GM19023 (cell line): ENCODE data around the gene OAF.

Experiments
- ATAC-seq: cut with Tn5 transposase; IDR thresholded peaks from one replicate; pipeline ENCODE4 v1.9.1; 2021; ENCODE audit warnings: mild to moderate bottlenecking, moderate library complexity; ENCODE audit not compliant: unreplicated experiment

The OAF gene

DNA sequence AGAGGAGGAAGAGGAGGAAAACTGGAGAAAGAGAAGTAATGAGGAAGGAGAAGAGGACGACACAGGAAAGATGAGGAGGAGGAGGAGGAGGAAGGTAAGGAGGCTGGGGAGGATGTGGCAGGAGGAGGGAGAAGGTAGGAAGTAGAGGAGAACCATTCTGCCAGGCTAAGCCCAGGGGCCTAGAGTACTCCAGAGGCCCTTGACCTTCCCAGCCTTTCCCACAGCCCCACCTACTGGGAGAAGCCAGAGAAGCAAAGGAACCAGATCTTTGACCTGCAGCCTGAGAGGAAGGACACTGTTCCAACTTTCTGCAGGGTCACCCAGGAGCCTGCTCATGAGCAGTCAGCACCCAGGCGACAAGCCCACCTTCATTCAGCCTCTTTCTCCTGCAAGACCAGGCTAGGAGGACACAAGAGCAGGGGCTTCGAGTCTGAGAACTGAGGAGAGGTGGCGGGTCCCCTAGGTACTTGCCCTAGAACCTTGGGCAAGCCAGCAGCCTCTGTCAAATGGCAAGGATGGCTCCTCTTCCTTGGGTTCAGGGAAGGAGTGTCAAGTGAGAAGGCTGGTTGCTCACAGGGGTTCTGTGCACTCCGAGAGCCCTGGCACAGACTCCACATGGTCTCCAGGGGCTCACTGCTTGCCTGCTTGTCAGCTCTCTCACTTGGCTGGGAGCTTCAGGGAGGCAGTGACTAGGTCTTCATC, 27.9 kb upstream of the OAF start:
- ATAC-seq = no peak

GRCh38 chr11:120183701-120184141, 27.1 kb upstream of the OAF start:
- ATAC-seq = no peak

DNA sequence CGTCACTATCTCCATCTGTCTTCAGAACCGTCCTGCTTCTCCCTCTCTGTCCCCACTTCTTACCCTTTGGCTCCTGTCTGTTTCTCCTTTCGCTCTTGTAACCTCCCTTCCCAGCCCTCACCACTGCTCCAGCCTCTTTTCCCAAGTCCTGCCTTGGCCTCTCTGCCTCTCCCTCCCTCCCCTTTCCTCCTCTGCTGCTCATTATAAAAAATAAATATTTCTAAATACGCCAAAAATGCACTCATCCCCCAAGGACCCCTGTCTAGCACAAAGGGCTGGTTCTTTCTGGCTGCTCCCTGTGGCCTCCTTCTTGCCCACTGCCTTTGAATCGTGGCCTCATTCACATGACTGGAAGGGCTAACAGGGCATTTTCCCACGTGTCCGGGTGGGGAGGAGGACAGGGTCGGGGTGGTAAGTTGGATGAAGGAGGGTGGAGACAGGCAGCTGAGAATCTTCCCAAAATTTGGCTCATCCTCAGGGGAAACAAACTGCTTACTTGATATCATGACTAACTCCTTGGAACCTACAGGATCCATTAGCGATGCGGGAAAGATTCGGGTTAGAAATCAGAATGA, 26.4 kb upstream of the OAF start:
- ATAC-seq = no peak

DNA sequence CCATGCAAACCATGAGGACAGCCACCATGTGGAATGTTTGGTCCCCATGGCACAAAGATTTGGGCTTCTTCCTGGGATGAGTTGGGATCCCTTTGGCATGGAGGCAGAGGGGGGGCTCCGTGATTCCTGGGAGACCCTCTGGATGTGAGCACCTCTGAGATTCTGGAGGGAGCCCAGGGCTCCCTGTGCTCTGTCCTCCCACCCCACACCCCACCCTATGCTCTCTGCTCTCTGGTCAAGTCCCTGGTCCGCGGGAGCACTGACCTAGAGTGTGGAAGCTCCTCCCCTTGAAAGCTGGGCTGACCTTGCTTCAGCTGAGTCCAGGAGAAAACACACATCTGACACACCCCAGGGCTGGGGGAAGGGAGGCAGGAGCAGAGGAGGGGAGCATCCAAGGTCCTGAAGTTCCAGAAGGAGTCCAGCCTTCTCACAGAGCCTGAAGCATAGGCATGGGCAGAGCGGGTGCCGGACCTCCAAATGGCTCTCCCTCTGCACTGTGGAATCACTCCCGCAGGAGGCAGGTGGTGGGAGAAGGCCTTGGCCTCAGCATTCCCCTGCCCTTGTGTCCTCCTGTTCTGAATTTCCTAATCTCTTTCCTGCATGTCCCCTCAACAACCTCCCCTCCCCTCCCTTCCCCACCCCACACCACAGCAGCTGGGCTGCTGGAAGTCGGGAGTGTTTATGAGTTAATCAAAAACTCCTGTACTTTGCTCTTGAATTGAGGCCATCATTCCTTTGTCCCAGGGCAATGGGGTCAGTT, 25.7 kb upstream of the OAF start:
- no peak for ATAC-seq

DNA sequence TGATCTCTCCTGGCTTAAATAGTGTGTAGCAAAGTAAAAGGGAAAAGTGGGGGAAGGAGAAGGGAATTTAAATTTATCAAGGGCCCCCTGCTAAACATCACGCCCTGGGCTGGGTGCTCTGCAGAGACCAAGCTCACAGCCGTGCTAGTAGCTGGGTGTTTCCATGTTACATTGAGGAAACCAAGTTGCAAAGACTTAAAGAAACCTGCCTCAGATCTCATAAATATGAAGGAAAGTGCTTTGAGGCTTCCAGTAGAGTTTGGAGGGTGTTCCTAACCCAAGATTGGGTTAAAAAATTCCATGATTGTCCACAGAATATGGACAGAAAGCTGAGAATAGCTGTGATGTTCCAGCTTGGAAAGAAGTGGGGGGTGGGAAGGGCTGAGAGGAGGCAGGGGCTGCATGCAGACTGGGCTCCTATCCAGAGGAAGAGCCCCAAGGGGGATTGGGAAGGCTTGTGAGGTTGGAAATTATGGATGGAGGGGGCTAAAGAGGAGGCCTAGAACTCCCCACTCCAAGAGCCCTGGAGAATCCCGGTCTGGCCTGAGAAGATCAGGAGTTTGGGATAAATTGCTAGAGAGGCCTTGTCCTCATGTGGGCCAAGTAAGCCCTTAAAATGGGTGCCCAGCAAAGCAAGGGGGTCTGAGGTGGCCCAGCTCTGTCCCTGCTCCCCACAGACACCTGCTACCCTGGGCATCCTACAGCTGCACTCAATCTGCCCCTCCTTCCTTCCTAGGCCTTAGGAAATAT, 25.0 kb upstream of the OAF start:
- no peak for ATAC-seq

DNA sequence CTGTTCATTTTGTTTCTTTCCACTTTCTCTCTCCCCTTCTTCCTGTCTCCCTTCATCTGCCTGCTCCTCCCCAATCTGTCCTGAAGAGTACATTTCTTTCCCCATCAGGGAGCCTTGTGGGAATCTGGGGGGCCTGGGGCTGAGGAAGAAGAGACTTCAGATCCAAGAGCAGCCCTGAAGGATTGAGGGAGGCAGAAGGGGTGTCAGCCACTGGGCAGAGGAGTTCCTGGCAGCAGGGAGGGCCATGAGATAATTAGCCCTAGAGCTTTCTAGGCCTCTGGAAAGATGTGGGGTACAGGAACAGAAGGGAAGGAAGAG, 24.4 kb upstream of the OAF start:
- no peak for ATAC-seq

- ATAC-seq = peak; percentile 61
These were observed 23.8 kb upstream of the OAF start for GRCh38 chr11:120186774-120187591.

- ATAC-seq = no peak
These were observed 22.5 kb upstream of the OAF start for GRCh38 chr11:120188371-120188770.

GRCh38 chr11:120188811-120189455, 21.9 kb upstream of the OAF start:
- no peak for ATAC-seq

DNA sequence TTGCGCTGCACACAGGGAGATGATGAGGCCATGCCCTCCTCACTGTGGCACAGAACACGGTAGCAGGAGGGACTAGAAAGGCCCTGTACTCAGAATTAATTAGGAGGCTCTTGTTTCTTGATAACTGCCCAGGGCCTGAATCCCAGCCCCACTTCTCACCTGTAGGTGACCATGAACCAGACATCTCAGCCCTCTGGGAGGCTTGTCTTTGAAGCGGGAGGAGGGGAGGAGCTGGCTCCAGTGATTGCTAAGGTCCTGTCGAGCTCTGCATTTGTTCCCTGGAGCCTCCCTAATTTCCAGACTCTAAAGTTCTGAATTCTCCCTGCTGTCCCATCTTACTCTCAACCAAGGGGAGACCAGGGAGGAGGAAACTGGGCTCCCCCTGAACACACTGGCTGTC, 19.8 kb upstream of the OAF start:
- ATAC-seq = no peak

DNA sequence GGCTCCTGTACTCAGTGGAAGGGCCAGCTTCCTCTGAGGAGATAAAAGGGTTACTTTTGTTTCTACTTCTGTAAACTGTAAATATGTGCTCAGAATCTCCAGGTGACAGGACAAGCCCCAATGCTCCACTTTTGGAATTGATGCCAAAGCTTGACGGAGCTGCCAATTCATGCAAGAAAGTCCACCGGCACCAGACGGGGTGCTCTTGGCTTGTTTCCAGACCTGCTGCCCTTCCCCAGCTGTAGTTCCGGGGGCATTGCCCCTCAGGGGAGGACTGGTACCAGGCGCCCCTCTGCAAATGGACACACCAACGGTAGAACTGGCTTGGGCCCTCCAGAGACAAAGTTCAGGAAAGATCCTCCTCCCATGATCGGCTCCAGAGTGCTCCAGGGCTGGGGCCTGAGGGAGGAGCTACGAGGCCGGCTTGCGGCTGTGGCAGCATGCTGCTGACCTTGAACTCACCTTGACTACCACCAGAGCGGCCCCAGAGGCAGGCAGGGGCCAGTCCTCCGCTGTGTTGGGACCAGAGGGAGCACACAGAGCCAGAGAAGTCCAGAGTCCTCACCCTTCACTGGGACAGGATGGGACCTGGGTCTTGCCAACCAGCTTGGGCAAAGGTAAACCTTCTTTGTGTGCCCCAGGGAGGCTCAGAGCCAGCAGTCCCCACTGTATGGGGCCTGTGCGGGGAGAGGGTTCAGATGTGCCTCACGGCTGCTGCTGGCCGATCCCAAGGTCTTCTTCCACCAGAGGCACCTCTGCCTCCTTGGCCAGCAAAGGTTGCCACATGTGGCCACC, 17.8 kb upstream of the OAF start:
- no peak for ATAC-seq

DNA sequence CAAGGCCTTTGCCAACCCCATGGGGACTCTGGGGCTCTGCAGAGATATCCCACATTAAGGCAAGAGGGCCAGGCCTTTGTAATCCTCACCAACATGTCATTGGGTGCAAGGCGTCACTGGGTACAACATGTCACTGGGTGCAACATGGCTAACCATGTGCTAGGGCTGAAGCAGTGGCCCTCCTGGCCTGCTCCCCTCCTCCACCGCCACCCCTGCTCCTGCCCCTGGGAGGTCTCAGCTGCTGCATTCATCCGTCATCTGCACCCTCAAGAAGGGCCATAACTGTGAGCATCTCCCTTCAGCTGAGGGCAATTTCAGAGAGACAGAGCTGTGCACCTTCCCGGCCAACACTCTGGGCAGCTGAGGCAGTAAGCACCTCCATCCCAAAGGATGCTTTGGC, 16.7 kb upstream of the OAF start:
- no peak for ATAC-seq

- ATAC-seq = no peak
These were observed 15.1 kb upstream of the OAF start for GRCh38 chr11:120195601-120196320.

GRCh38 chr11:120196826-120197225, 14.0 kb upstream of the OAF start:
- ATAC-seq = no peak

- ATAC-seq = no peak
These were observed 13.5 kb upstream of the OAF start for GRCh38 chr11:120197251-120197891.

DNA sequence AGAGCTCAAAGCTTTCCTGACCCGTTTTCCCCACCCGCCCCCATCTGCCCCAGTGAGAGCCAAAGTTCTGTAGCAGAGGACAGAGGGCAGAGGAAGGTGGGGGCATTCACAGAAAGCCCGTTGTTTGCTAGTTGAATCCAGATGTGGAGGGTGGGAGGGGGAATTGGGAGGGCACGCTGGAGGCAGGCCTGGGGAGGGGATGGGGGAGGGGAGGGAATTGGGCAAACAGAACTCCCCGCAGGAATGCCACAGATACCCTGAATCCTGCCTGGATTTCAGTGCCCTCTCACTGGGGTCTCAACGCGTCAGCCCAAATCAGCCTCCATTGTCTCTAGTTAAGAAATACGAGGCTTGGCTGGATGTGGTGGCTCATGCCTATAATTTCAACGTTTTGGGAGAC, 12.9 kb upstream of the OAF start:
- ATAC-seq = no peak

DNA sequence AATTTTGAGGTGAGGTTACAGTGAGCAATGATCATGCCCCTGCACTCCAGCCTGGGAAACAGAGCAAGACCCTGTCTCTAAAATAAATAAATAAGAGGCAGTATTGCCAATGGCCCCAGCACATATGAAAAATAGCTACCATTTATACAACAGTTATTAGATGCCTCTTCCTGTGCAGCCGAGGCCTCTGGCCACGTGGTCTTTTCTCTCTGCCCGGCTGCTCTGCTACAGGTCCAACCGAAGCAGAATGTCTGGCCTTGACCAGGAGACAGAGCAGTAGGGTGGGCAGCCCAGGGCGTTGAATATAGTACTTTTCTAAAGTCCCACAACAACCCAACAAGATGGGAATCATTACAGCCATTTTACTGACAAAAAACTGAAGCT, 12.4 kb upstream of the OAF start:
- no peak for ATAC-seq

DNA sequence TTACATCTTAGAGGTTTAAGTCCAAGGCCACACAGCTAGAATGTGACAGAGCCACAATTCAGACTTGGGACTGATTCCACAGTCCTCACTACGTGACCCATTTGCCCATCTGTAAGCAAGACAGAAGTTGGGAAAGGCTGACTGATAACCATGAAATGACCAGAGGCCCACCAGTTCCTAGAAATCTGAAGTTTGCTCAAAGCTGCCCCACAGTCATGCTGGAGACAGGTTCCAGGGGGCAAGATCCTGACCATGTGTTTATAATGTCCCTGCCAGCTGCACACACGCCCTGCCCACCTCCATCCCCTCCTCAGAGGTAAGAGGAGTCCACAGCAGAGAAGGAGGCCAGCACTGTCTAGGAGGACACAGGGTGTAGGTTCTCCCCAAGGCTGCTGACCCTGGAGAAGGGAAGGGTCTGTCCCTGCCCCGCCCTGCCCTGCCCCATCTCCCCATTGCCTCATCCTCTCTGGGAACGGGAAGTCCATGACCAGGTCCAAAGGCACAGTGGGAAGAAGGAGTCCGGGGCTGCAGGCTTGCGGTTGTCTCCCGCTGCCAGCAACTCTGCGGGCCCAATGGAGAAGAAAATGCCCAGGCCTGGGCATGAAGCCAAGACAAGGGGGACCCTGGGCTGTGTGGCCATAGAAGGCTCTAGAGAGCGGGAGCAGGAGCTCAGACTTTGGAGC, 11.9 kb upstream of the OAF start:
- ATAC-seq = no peak
